Stimulated activated effector memory CD8-positive, alpha-beta T cell treated with anti-CD3 and anti-CD28 coated beads, Interleukin-12 subunit alpha, Interleukin-12 subunit beta, amount 100 ng/mL, for 72 hours (primary cell): ENCODE results near the gene GPR156.
A peak's percentile ranks its signal among the peaks of the same experiment; 100 is the strongest.

Source experiments
- ATAC-seq: fragments of 150-1000 bp; cut with Tn5 transposase; 2 replicates; pipeline ENCODE4 v1.10.0; 2021
- DNase-seq, 2 donors: peaks; one replicate each; pipeline ENCODE4 v3.0.0; 2021 to 2022; ENCODE audit warnings: low spot score in 2 of 2
- H3K27ac Mint-ChIP-seq: one replicate; pipeline ENCODE4 v1.8.0; 2022; ENCODE audit warnings: mild to moderate bottlenecking, mixed read lengths
- H3K36me3 Mint-ChIP-seq: one replicate; pipeline ENCODE4 v1.8.0; 2022; ENCODE audit warnings: mild to moderate bottlenecking, mixed read lengths
- H3K4me1 Mint-ChIP-seq: one replicate; pipeline ENCODE4 v1.8.0; 2022; ENCODE audit warnings: mixed read lengths
- H3K4me3 Mint-ChIP-seq: one replicate; pipeline ENCODE4 v1.8.0; 2022; ENCODE audit warnings: mild to moderate bottlenecking, mixed read lengths
- H3K9me3 Mint-ChIP-seq: one replicate; pipeline ENCODE4 v1.8.0; 2022; ENCODE audit warnings: mixed read lengths

GPR156 gene

GRCh38 chr3:120182613-120183511, 102.2 kb downstream of the GPR156 start:
- no peak overlapping the region for H3K4me3 Mint-ChIP-seq
- no peak for ATAC-seq
- H3K9me3 Mint-ChIP-seq, result no peaks in the 10 kb centered on the region
- H3K36me3 Mint-ChIP-seq, result no peaks in the 10 kb centered on the region
- H3K4me1 Mint-ChIP-seq, result no peaks in the 10 kb centered on the region
- H3K27ac Mint-ChIP-seq, result no peak overlapping the region
- DNase-seq, result no peak

- H3K9me3 Mint-ChIP-seq, result no peaks in the 10 kb centered on the region
- no peaks in the 10 kb centered on the region for H3K4me1 Mint-ChIP-seq
- no peak overlapping the region for H3K27ac Mint-ChIP-seq
- DNase-seq (no peak), ATAC-seq (no peak)
- no peak overlapping the region for H3K4me3 Mint-ChIP-seq
- no peaks in the 10 kb centered on the region for H3K36me3 Mint-ChIP-seq
These were observed 103.4 kb downstream of the GPR156 start for GRCh38 chr3:120181632-120182031.

- H3K4me3 Mint-ChIP-seq, result no peak overlapping the region
- no peak overlapping the region for H3K27ac Mint-ChIP-seq
- no peaks in the 10 kb centered on the region for H3K9me3 Mint-ChIP-seq
- H3K36me3 Mint-ChIP-seq, result no peaks in the 10 kb centered on the region
- ATAC-seq (no peak), DNase-seq (no peak)
- H3K4me1 Mint-ChIP-seq, result no peaks in the 10 kb centered on the region
These were observed 104.2 kb downstream of the GPR156 start for GRCh38 chr3:120180731-120181412.

- DNase-seq (no peak), ATAC-seq (no peak)
- Mint-ChIP-seq H3K4me3 (no peak overlapping the region), H3K36me3 (no peaks in the 10 kb centered on the region), H3K9me3 (no peaks in the 10 kb centered on the region), H3K4me1 (no peaks in the 10 kb centered on the region), H3K27ac (no peak overlapping the region)
These were observed 107.2 kb downstream of the GPR156 start for GRCh38 chr3:120177707-120178306.

- DNase-seq, result no peak
- peak; percentile 37 for ATAC-seq
- no peaks in the 10 kb centered on the region for H3K9me3 Mint-ChIP-seq
- no peak overlapping the region for H3K4me3 Mint-ChIP-seq
- no peak overlapping the region for H3K27ac Mint-ChIP-seq
- no peaks in the 10 kb centered on the region for H3K4me1 Mint-ChIP-seq
- no peaks in the 10 kb centered on the region for H3K36me3 Mint-ChIP-seq
These were observed 107.9 kb downstream of the GPR156 start for GRCh38 chr3:120177151-120177550.

- H3K27ac Mint-ChIP-seq, result no peak overlapping the region
- no peak overlapping the region for H3K4me3 Mint-ChIP-seq
- ATAC-seq (no peak), DNase-seq (no peak)
- H3K9me3 Mint-ChIP-seq, result no peaks in the 10 kb centered on the region
- no peaks in the 10 kb centered on the region for H3K36me3 Mint-ChIP-seq
- H3K4me1 Mint-ChIP-seq, result no peaks in the 10 kb centered on the region
These were observed 110.0 kb downstream of the GPR156 start for GRCh38 chr3:120174811-120175539.

GRCh38 chr3:120173056-120173675, 111.9 kb downstream of the GPR156 start:
- Mint-ChIP-seq H3K4me1 (no peaks in the 10 kb centered on the region), H3K4me3 (no peak overlapping the region), H3K9me3 (no peaks in the 10 kb centered on the region), H3K36me3 (no peaks in the 10 kb centered on the region), H3K27ac (no peak overlapping the region)
- DNase-seq (no peak), ATAC-seq (no peak)

GRCh38 chr3:120172070-120172469, 113.0 kb downstream of the GPR156 start:
- Mint-ChIP-seq H3K27ac (no peak overlapping the region), H3K4me3 (no peak overlapping the region), H3K9me3 (no peaks in the 10 kb centered on the region), H3K36me3 (no peaks in the 10 kb centered on the region), H3K4me1 (no peaks in the 10 kb centered on the region)
- DNase-seq (no peak), ATAC-seq (no peak)

GRCh38 chr3:120171134-120171873, 113.7 kb downstream of the GPR156 start:
- H3K36me3 Mint-ChIP-seq, result no peaks in the 10 kb centered on the region
- H3K27ac Mint-ChIP-seq, result no peak overlapping the region
- no peaks in the 10 kb centered on the region for H3K4me1 Mint-ChIP-seq
- ATAC-seq (no peak), DNase-seq (no peak)
- H3K4me3 Mint-ChIP-seq, result no peak overlapping the region
- H3K9me3 Mint-ChIP-seq, result no peaks in the 10 kb centered on the region

GRCh38 chr3:120170223-120170622, 114.8 kb downstream of the GPR156 start:
- Mint-ChIP-seq H3K27ac (no peak overlapping the region), H3K4me1 (no peaks in the 10 kb centered on the region), H3K36me3 (no peaks in the 10 kb centered on the region), H3K4me3 (no peak overlapping the region), H3K9me3 (no peaks in the 10 kb centered on the region)
- DNase-seq (no peak), ATAC-seq (peak; percentile 84)

- ATAC-seq, result no peak
- DNase-seq, result no peak
- Mint-ChIP-seq H3K36me3 (no peaks in the 10 kb centered on the region), H3K27ac (no peak overlapping the region), H3K4me1 (no peaks in the 10 kb centered on the region), H3K4me3 (no peak overlapping the region), H3K9me3 (no peaks in the 10 kb centered on the region)
These were observed 115.6 kb downstream of the GPR156 start for GRCh38 chr3:120169407-120169806.

GRCh38 chr3:120168611-120169010, 116.4 kb downstream of the GPR156 start:
- DNase-seq, result no peak
- no peaks in the 10 kb centered on the region for H3K9me3 Mint-ChIP-seq
- H3K27ac Mint-ChIP-seq, result no peak overlapping the region
- no peak for ATAC-seq
- no peak overlapping the region for H3K4me3 Mint-ChIP-seq
- no peaks in the 10 kb centered on the region for H3K4me1 Mint-ChIP-seq
- H3K36me3 Mint-ChIP-seq, result no peaks in the 10 kb centered on the region

GRCh38 chr3:120168038-120168437, 117.0 kb downstream of the GPR156 start:
- Mint-ChIP-seq H3K9me3 (no peaks in the 10 kb centered on the region), H3K36me3 (no peaks in the 10 kb centered on the region), H3K27ac (no peak overlapping the region), H3K4me3 (no peak overlapping the region), H3K4me1 (no peaks in the 10 kb centered on the region)
- no peak for DNase-seq
- no peak for ATAC-seq

- ATAC-seq (no peak), DNase-seq (no peak)
- no peak overlapping the region for H3K27ac Mint-ChIP-seq
- no peaks in the 10 kb centered on the region for H3K9me3 Mint-ChIP-seq
- no peaks in the 10 kb centered on the region for H3K36me3 Mint-ChIP-seq
- H3K4me3 Mint-ChIP-seq, result no peak overlapping the region
- no peaks in the 10 kb centered on the region for H3K4me1 Mint-ChIP-seq
These were observed 117.5 kb downstream of the GPR156 start for GRCh38 chr3:120167488-120167887.
